WI38 (cell line): ENCODE measurements around the gene PIK3C3.

Source experiments
- H3K4me3 ChIP-seq: 2 replicates; pipeline ENCODE4 v1.5.1; 2011; ENCODE audit warnings: low read depth, mild to moderate bottlenecking, control low read depth, low read length
- TF ChIP-seq, protein P1 (sequence below): IDR thresholded peaks from 2 replicates; pipeline ENCODE4 v1.5.1; 2012; ENCODE audit warnings: low read depth, mild to moderate bottlenecking, control low read depth, low read length

Gene PIK3C3

GRCh38 chr18:42087235-42087634 is 132.2 kb downstream of the PIK3C3 start:
- H3K4me3 ChIP-seq = no peak overlapping the region
- TF ChIP-seq, protein P1, sequence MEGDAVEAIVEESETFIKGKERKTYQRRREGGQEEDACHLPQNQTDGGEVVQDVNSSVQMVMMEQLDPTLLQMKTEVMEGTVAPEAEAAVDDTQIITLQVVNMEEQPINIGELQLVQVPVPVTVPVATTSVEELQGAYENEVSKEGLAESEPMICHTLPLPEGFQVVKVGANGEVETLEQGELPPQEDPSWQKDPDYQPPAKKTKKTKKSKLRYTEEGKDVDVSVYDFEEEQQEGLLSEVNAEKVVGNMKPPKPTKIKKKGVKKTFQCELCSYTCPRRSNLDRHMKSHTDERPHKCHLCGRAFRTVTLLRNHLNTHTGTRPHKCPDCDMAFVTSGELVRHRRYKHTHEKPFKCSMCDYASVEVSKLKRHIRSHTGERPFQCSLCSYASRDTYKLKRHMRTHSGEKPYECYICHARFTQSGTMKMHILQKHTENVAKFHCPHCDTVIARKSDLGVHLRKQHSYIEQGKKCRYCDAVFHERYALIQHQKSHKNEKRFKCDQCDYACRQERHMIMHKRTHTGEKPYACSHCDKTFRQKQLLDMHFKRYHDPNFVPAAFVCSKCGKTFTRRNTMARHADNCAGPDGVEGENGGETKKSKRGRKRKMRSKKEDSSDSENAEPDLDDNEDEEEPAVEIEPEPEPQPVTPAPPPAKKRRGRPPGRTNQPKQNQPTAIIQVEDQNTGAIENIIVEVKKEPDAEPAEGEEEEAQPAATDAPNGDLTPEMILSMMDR = no peak

DNA sequence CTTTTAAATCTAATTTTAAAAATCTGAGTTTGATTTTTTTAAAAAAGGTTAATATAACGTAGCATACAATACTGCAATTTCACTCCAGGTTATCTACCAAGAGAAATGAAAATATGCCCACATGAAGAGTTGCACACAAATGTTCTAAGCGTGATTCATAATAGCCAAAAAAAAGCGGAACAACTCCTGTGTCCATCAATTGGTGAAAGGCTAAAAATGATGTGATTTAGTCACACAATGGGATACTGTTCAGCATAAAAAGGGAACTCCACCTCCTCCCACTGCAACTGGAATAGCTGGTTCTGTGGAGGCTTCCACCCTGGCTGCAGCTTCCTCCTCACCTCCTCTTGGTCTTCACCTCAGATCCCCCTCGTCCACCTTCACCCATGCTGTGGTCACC is 132.8 kb downstream of the PIK3C3 start:
- TF ChIP-seq, protein P1 = no peak
- H3K4me3 ChIP-seq = no peak overlapping the region

DNA sequence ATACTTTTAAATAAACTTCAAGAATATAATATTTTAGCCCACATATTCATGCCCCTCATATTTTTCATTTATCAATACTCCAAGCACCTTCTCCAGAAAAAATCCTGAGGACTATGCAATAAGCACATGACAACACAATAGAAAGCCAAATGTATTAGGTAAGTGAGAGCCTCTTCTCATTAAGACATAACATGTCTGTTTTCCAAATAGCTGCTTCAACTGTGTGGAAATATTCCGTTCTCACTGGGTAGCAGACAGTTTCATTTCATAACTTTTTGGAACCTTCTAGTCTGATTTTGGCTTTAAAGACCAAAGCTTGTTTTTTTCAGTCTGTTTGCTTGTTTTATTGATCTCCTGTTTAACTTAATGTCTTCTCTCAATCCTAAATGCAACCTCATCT is 137.8 kb downstream of the PIK3C3 start:
- no peak overlapping the region for H3K4me3 ChIP-seq
- TF ChIP-seq, protein P1 = no peak

GRCh38 chr18:42094875-42095274 is 139.8 kb downstream of the PIK3C3 start:
- TF ChIP-seq, protein P1 = no peak
- no peak overlapping the region for H3K4me3 ChIP-seq

- TF ChIP-seq, protein P1 = no peak
- H3K4me3 ChIP-seq = no peak overlapping the region
Observed at GRCh38 chr18:42095732-42096377, 140.8 kb downstream of the PIK3C3 start.

GRCh38 chr18:42100248-42100647 is 145.2 kb downstream of the PIK3C3 start:
- no peak overlapping the region for H3K4me3 ChIP-seq
- TF ChIP-seq, protein P1 = no peak

- TF ChIP-seq, protein P1 = no peak
- no peak overlapping the region for H3K4me3 ChIP-seq
Observed at GRCh38 chr18:42100911-42101310, 145.9 kb downstream of the PIK3C3 start.
